Stimulated activated CD4-positive, alpha-beta T cell treated with anti-CD3 and anti-CD28 coated beads, Interleukin-1b, Interleukin-23, amount 100 ng/mL, for 4 hours (primary cell): ENCODE results near the gene MMP7.

Experiments
- DNase-seq, 2 donors: peaks; one replicate each; pipeline ENCODE4 v3.0.0-alpha.2; 2020; ENCODE audit warnings: low read depth in 2 of 2

MMP7 gene

DNA sequence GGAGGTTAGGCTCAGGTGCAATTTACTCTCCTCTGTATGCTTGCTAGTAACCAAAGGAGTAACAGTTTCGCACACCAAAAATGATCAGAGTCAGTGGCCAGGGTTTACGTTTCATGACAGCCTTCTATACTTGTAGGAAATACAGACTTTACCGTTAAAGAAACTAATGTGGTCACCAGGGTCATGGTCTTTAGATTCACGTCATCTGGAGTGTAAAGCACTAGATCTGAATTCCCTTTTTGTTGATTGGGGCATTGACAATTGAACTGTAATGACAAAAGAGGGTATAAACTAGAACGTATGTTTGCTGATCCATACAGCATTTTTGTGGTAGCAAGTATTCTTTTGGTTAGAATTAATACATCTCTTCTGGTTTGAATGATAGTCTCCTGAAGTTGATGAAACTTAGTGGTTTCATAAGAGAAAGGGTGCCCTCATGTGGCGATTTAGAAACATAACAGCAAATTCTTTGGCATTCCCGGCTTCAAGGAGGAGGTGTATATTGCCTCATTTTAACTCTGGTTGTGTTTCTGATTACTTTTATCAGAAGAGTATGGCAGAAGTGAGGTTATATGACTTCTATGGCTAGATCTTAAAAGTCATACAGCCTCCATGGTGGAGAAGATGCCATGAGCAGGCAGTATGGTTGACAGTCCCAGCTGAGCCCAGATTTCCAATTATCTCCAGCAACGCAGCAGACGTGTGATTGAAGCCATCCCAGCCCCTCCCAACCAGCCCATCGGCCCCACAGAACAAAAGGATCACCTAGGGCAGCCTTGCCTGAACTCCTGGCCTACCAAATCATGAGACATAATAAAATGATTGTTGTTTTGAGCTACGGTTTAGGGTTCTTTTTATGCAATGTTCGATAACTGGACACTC, 35.1 kb downstream of the MMP7 start:
- peak in 1 of 2 donors; percentile 44 for DNase-seq

DNA sequence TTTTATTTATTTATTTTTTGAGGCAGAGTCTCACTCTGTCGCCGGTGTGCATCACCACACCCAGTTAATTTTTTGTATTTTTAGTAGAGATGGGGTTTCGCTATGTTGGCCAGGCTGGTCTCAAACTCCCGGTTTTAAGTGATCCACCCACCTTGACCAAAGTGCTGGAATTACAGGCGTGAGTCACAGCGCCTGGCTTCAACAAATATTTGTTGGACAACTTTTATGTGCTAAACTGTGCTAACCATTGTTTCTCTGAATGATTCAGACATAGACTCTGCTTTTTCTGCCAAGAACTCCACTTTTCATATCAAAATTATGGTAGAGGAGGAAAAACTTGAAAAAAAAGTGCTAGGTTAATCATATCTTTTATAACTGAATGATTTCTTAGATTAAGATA, 36.3 kb downstream of the MMP7 start:
- no peak for DNase-seq

DNA sequence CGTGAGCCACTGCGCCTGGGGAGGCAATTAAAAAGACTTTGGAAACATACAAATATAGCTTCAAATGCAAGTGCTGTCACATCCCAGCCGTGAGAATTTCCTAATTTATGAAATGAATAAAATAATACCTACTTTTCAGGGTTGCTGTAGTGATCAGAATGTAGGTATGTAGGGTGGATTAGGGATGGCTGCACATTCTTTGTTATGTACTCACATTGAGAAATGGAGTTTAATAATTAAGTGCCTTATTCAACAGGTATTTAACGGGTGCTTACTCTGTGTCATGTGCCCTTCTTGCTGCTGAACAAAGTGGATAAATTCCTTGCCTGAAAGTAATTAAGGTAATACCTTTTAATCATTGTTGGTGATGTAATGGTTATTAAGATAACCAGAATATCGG, 37.0 kb downstream of the MMP7 start:
- no peak for DNase-seq

DNA sequence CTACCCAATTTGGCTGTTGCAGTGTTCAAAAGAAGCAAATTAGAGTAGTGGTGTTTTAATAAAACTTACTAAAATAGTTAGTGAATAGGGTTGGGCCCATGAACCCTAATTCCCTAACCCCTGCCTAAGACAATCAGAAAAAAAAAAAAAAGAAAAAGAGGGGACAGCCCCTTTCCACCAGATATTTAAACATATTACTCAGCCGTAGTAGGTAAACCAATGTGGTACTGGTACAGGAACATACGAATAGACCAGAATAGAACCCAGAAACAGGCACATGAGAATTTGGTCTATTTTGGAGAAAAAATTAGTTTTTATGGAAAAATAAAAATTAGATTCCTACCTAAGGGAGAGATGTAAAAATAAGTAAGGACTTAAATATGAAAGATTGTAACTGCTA, 38.6 kb downstream of the MMP7 start:
- DNase-seq, result no peak

DNA sequence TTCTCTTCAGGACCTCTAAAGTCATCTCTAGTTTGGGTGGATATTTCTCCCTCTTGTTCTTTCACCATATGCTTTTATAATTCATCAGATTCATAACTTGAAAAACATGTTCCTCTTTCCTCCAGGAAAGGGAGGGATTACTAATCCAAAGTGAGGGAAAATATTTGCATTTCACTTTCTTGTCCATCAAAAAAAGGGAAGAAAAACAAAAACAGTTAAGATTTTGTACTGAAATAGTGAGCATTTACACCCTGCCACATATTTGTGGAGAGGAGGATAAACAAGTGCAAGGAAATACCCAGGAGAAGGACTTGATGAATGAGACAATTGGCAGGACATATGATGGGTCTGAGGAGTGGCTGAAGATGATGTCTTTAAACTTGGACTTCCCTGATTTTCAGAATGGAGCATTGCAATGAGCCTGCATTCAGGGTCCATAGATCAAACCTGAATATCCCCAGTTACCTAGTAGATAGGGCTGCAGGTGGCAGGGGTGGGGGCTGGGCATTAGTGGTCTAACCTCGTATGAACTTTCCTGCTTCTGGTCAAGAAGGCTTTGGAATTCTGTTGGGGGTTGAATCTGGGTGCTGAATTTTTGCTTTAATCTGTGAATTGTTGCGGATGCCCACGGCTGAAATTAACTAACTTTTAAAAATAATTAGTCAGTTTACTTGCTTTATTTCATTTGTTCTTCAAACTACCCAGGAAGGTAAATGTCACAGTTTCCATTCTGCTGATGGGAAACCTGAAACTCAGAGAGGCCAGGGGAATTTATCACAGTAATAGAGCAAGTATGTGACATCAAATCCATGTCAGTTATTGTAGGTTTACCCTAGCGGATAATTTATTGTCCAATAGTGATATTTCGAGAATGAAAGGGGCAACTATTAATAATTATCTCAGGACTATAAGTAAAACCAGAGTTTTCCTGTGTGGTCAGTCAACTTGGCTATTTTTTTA, 41.1 kb downstream of the MMP7 start:
- DNase-seq, result no peak

DNA sequence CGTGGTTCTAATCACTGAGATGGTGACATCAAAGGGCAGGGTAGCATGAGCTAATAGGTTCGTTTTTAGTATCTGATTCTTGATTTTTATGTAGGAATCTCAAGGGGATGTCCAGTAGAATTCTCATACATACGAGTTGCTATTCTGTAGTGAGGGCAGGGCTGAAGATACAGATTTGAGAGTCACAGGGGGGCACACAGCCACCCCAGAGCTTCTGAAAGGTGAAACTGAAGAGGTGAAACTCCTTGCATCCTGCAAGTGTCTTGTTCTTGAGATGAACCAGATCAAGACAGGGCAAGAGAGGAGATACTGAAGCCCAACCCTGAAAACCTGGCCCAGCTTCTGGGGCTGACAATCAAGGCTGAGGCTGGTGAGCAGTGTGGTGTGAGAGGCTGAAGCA, 42.3 kb downstream of the MMP7 start:
- no peak for DNase-seq

DNA sequence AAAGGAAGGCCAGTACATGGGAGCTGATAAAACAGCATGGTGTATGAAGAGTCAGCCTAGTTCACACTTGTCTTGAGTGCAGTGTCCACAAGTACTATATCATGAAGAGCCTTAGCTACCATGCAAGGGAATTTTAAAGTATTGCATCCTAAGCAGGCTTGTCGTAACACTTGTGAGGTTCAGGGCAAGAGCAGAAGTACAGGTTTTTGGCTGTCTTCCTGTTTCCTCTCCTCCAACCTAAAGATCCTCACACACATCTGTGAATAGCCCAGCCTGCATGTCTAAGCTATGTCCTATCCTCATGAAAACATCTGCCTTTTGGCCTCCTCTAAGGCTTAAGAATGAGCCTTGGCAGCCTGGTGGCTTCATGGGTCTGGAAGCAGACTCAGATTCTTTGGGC, 43.3 kb downstream of the MMP7 start:
- no peak for DNase-seq

DNA sequence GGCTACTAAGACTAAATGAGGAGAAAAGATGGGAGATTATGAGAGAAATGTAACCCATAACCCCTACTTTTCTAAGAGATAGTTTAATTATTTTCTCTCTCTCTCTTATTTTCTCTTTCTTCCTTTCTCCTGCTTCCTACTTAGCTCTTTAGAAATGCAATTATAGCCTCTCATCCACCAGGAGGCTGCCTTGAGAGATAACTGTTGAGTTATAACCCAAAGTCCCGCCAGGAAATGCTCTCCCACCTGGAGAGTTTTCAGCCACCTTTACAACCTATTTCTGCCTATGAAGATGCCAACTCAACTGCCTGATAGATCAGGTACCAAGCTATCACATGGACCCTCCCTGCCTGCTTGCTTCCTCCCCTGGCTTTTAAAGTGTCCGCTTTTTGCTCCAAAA, 44.0 kb downstream of the MMP7 start:
- DNase-seq, result no peak

DNA sequence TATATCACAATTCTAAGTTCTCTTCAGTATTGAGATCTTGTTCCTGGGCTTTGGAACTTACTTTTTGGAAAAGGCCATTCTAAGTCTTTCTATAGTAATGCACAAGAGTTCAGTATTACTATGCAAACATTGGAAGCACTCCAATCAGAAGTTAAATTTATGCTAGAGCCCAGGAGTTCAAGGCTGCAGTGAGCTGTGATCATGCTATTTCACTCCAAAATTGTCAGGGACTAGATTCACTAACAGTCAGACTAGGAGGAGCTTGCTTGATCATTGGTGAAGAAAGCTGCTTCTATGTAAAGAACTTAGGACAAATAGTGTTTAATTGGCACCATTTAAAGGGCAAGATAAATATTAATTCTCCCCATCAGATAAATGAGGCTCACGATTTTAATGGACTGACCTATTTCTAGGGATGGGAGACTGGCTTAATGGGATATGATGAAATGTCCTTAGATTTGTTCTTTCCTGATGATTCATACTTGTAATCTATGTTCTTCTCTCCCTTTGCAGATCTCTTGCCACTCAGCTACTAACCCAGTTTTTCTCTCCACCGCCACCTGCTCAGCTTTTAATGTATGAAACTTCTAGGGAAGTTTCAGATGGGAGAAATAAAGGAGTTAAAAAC, 45.3 kb downstream of the MMP7 start:
- no peak for DNase-seq

DNA sequence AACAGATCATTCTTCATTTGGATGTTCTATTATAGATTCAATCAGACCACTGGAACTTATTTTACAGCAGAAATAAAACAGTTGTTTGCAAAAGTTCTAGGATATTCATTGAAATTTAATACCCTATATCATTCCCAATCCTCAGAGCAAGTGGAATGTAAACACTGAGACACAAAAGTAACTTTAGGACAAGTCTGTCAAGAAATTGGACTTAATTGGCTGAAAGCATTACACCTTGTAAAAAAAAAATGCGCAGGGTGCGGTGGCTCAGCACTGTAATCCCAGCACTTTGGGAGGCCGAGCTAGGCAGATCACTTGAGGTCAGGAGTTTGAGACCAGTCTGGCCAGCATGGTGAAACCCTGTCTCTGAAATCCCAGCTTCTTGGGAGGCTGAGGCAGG, 48.1 kb downstream of the MMP7 start:
- no peak for DNase-seq

DNA sequence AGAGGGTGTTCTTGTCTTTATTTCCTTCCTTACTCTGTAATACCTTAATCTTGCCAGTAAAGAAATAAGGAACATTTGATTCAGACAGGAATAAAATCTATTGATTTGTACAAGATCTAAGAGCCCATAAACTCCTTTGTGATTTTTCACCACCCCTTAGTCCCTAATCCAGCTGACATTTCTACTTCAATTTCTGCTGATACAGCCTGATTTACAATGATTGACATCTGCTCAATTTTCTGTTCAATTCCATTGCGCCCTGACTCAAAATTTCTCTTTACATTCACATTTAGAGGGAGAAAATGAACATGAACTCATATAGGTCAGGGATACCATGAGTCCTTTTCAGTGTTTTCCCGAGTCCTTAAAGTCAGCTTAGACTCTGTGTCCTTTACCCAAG, 50.8 kb downstream of the MMP7 start:
- no peak for DNase-seq

DNA sequence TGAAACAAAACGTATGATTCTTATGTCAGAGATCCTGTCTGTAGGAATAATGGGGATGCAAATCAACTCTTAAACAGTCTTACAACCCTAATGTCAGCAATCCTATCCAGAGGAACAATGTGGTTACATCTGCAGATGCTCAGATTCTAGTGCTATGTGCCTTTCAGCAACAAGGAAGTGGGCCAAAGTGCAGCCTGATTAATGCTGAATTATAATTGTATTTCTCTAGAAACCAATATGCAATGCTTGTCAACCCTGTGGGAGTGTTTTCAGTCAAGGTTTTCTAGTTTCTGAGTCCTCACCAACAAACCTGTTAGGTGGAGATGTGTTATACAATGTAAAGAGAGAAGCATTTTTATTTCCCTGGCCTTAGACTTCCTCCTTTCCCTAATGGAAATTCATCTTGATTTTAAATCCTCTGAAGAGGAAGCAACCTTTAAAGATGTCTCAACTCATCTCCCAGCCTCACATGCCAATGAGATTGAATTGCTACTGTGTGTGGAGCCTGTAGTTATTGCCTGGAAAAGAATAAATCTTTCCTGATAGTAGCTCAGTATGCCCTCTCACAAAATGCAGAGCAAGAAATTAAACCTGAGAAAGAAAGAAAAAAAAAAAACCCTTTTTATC, 51.8 kb downstream of the MMP7 start:
- DNase-seq, result no peak

DNA sequence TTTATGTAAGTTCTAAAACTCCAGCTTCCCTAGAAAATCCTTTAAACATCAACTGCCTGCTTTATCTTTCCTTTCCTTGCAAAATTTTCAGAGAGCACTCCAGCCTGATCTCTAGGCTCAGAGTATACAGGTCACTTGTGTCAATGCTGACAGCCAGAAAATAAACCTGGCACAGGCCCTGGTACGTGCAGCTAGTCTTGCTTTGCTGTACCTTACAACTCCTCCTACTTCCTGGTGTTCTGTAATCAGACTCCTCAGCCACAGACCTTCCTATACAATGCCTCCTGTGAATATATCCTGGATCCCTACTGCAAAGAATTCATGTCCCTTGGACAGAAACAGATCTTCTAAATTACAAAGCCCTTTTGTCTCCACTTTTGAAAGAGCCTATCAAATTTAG, 53.7 kb downstream of the MMP7 start:
- no peak for DNase-seq

DNA sequence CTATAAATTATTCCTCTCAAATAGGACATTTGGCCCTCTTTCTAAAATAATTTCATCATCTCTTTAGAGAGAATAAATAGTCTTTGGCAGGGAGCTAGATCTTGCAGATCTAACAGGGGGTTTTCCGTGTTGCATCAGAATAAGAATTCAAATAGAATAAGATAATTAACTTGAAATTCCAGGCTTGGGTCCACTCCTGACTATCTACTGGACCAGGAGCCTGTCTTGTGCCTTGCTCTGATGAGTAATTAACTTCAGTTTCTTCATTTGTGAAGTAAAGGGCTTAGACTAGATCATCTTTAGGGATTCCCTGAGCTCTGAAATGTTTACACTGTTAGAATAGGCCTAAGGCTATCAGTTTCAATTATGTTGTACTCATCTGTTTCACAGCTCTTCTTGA, 54.5 kb downstream of the MMP7 start:
- DNase-seq, result no peak

DNA sequence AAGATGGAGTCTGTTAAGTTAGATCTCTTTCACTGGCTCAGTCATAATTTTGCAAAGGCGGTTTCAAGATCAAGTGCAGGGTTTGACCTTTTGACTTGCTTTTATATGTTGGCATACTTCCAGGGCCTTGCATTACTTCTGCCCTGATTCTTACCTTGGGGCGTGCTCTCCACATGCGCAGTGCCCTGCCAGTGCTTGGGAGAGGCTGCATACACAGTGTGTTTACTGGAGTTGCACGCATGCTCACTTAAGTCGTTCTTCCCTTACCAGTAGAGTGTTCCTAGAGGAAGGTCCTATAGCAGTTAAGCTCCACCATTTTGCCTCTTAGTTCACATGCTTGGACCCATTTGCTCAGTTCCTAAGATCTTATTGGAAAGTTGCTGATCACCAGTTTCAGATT, 57.0 kb downstream of the MMP7 start:
- no peak for DNase-seq

DNA sequence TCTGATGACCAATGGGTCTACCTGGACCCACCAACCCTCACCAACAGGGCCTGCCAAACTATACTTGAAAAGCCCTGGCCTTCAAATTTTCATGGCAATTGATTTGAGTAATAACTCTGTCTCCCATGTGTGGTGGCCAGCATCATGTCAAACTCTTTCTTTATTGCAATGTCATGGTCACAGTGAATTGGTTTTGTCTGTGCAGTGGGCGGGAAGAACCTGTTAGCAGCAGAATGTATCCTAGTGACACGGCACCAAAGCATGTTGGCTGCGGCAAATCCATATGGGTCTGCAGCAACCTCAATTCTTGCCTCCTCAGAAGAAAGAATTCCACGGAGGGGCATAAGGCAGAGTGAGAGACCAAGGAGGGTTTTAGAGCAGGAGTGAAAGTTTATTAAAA, 58.4 kb downstream of the MMP7 start:
- DNase-seq, result no peak

DNA sequence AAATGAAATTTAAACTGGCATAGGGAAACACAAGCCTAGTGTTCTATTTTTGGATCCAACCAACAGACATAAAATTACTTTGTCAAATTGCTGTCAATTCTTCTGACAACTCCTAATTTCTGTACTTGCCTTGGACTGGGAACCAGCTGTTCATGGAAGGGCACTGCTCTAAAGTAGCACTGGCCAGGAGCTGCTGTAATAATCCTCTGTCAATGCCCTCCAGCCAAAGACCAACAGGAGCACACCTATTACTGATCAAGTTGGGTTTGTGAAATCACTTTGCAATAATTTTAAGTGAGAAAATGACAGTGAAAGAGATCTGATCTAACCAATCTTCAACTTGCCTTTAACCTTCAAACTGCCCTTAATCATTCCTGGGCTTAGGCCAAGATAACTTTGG, 59.1 kb downstream of the MMP7 start:
- no peak for DNase-seq
